H1 (cell line): ENCODE data around the gene HPN.

Experiments used
- CBX5 ChIP-seq: fragments of 300-800, 300-1000 bp; sonication (generic); IDR thresholded peaks from 2 replicates; pipeline ENCODE4 v1.7.1; 2016; ENCODE audit warnings: antibody characterized with exemption, low read length, low read depth
- TAF1 ChIP-seq: IDR thresholded peaks from 2 replicates; pipeline ENCODE4 v1.6.1; 2011; ENCODE audit warnings: mild to moderate bottlenecking, low read depth, low read length

DNA sequence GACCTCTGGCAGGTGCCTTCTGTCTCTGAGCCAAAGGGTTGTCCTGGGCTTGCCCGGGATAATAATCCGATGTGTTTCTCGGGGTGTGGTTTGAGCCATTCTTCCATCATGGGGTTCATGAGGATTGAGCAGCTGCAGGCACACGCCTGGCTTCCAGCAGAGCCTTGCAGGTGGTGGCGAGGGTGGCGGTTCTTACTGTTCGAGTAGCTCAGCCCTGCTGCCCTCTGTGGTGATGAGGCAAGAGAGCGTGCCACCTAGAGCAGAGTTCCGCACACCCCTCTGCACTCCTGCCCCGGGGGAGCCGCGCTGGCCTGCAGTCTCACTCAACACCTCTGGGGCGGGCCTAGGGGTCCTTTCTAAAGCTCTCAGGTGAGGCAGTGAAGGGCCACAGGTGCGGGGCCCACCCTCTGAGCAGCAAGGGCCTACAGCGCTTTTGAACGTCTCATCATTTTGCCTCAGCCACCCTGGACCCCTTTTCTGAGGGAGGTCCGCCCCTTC is 7.5 kb upstream of the HPN start:
- TF ChIP-seq TAF1 (no peak), CBX5 (no peak)
